Peyer's patch (tissue), 4 donors: ENCODE measurements around the gene CRIP3.

Source experiments
- CTCF ChIP-seq, 6 experiments: fragments of 450-650 bp in 4 of 6; fragments of 200-600 bp in 2 of 6; sonication (generic) in 1 of 6; IDR thresholded peaks; one replicate each; pipeline ENCODE4 v1.5.1; 2017 to 2019; ENCODE audit warnings: antibody characterized with exemption in 6 of 6, mild to moderate bottlenecking in 3 of 6, moderate library complexity in 1 of 6
- POLR2A ChIP-seq, 2 donors: fragments of 450-650 bp; IDR thresholded peaks; one replicate each; pipeline ENCODE4 v1.5.1; 2017; ENCODE audit warnings: antibody characterized with exemption in 2 of 2, mild to moderate bottlenecking in 2 of 2, moderate library complexity in 2 of 2

DNA sequence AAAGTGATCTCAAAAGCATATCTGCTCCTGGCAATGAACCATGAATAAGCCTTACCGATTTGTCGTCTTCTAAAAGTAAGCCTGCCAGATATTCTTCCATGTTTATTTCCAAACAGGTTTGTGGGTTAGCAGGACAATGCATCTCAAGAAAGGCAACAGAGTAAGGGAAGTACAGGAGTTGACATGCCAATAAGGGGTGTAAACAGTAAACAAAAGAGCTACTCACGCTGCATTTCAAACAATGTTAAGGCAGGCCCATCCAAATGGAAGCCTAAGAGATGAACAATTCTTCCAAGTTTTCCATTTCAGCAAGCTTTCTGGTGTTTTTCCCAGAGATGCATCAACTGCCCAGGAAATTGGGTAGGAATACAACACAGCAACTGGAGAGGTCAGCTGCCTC, 27.8 kb upstream of the CRIP3 start:
- TF ChIP-seq CTCF (IDR thresholded peaks at IDR 0.05) (no peak), POLR2A (IDR thresholded peaks at IDR 0.05) (no peak)
